Endometrial microvascular endothelial cells (primary cell): Measurements from ENCODE around the gene RPL9. TPM values are rescaled to one million over a fixed set of nuclear protein-coding genes. Genes with fewer than 3 reads are reported as not detected.
"Not testable (repeated sequence)": the region's sequence is repeated elsewhere in the genome, so short reads cannot be mapped to it uniquely, and the experiment has no call there.

ENCODE experiments used
- in situ Hi-C: cut with HindIII; loops from 2 replicates; pipeline ENCODE4 v1.10.0; 2017; ENCODE audit warnings: low sequenced_read_pairs, low pct_unique_long_range_greater_than_20kb; ENCODE audit errors: inconsistent ontology term
- total RNA-seq: library from RNA; depleted of rRNA; stranded (reverse); fragments of >200 nt; gene quantifications from one replicate; pipeline ENCODE4 v1.2.3, GENCODE V29; 2015; ENCODE audit errors: inconsistent ontology term

The RPL9 gene
- 2,208 TPM for total RNA-seq

DNA sequence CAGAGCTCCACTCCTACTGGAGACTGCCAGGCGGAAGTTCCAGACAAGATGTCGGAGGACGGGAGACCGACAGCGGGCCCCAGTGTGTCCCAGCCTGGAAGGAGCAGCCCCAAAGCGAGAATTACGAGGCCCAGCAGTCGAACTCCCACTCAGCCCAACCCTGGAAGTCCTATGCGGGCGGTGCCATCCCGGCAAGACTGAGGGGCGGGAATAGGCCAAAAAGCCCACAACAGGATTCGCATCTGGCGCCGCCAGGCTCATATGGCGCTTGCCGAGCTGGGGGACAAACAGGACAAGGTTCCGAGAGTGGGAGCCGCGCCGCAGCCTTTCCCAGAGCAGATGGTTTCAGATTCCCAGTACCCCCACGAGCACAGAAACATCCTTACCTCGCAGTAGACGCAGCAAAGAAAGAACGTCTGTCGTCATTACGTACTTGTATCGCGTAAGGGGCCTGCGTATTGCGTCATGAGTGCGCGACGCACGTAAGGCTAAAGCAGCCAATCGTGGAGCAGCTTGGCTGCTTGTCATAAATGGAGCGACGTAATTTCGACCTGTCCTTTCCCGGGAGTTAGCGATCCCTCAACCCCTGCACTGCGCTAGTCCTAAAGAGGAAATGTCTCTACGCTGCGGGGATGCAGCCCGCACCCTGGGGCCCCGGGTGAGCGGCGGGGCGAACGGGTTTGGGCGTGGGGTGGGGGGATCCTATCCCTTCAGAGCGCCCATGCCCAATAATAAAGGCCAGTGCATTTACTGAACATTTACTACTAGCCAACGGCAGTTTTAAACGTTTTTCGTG, at the start of gene RPL9, which contains the start of gene LIAS:
RPL9 (minus strand) TSS at position 418 of the 796 bp plus-strand sequence. CDS start 483 bp downstream, outside the sequence.
LIAS (plus strand) TSS at position 552 of the 796 bp plus-strand sequence; CDS start at position 614, 62 bp downstream.
- in situ Hi-C loops = no loop called here

GRCh38 chr4:39505581-39505980, 46.9 kb upstream of the RPL9 start:
- in situ Hi-C loops = no loop called here

- in situ Hi-C loops = no loop called here
Observed at GRCh38 chr4:39504538-39504937, 45.8 kb upstream of the RPL9 start.

GRCh38 chr4:39502664-39503035, 43.9 kb upstream of the RPL9 start:
- in situ Hi-C loops = not testable (repeated sequence)

DNA sequence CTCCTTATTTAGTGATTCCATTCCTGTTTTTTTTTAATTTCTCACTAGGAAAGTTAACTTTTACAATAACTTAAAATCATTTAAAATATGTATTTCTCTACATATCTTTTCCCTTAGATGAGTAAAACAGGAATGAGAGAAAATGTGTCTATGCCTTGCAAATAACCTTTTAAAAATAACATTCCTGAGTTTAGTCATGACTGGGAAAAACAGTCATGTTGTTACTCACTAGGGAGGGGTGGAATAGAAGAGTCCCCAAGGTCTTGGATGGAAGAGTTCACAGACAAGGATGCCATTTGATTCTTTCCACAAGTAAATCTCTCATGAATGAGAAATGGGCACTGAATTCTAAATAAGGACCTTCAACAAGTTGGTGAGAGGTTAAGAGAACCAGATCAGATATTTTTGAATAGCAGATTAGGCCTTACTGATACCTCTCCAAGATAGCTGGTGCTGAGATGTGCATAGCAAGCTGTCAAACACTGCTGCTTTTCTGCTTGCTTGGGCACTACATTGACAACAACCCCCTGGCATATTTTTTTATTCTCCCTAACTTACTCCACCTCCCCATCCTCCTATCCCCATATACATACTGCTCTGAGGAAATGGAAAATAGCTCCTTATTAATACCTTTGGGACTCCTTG, 43.4 kb upstream of the RPL9 start:
- in situ Hi-C loops = no loop called here

- in situ Hi-C loops = no loop called here
Observed at GRCh38 chr4:39498727-39499020, 40.0 kb upstream of the RPL9 start.

GRCh38 chr4:39497909-39498726, 39.4 kb upstream of the RPL9 start:
- in situ Hi-C loops = no loop called here

DNA sequence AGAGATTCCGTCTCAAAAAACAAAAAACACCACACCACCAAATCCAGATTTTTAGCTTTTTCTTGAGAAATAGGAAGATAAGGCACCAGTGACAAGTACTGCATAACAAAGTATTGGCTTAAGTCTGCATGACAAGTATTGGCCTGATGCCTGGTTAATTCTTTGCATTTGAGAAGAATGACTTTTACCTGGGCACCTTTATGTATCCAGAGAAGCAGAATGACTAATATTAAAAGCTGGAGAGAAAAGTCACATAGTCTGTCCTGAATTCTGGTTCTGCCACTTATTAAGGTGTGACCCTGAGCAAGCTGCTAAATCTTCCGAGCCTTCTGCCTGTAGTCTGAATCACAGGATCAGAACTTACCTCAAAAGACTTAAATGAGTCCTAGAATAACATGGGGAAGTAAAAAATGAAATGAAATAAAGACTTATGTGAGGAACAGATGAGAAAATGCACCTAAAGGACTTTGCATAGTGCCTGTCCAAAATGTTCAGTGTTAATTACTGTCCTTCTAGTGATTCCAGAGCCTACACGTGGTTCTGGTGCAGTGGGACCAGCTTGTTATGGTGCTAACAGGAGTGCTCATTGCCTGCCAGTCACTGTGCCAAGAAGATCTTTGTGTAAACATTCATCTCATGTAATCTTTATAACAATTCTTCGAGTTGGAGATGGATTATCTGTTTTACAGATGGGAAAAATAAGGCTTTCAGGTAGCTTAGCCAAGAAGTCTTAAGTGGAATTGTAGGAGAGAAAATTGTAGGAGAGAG, 36.9 kb upstream of the RPL9 start:
- in situ Hi-C loops = no loop called here

DNA sequence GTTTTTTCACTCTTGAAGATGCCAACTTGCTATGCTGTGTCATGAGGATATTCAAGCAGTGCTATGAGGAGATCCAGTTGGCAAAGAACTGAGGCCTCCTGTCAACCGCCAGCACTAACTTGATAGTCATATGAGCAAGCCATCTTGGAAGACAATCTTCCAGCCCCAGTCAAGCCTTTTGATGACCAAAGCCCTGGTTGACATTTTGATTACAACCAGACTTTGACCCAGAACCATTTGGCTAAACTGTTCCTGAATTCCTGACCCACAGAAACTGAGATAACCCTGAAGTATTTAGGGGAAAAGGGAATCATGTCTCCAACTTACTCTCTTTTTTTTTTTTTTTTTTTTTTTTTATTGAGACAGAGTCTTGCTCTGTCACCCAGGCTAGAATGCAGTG, 35.6 kb upstream of the RPL9 start:
- in situ Hi-C loops = no loop called here

- in situ Hi-C loops = no loop called here
Observed at GRCh38 chr4:39490322-39490721, 31.6 kb upstream of the RPL9 start.

GRCh38 chr4:39486221-39486804, 27.6 kb upstream of the RPL9 start:
- in situ Hi-C loops = no loop called here

GRCh38 chr4:39484582-39485272, 26.0 kb upstream of the RPL9 start:
- in situ Hi-C loops = no loop called here

- in situ Hi-C loops = no loop called here
Observed at GRCh38 chr4:39480902-39481695, 22.4 kb upstream of the RPL9 start.

DNA sequence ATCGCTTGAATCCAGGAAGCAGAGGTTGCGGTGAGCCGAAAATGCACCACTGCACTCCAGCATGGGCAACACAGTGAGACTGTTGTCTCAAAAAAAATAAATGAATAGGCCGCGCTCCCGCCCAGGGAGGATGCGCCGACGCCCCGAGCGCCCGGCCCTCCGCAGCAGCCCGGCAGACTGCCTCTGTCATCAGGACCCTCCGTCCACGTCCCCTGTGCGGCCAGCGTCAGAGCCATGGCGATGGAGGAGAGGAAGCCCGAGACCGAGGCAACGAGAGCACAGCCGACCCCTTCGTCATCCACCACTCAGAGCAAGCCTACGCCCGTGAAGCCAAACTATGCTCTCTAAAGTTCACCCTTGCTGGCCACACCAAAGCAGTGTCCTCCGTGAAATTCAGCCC, 21.5 kb upstream of the RPL9 start:
- in situ Hi-C loops = no loop called here

- in situ Hi-C loops = no loop called here
Observed at GRCh38 chr4:39476187-39476895, 17.6 kb upstream of the RPL9 start.

GRCh38 chr4:39472396-39472795, 13.7 kb upstream of the RPL9 start:
- in situ Hi-C loops = no loop called here

DNA sequence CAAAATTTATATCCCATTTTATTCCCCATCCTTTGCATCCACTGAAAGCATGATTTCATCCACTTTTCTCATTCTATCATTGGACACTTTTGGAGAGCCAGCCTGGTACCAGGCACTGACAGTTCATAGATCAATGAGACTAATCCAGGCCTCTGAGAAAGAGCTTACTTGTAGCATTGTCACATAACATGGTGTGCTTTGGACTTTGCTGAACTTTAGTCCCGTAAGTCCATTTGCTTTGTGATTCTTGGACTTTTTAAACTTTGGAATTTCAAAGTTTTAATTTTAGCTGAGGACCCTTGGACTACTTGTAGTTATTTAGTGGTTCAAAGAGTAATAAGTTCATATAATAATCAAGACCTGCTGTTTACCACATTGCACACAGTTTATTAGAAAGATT, 11.7 kb upstream of the RPL9 start:
- in situ Hi-C loops = no loop called here
